HepG2 (cell line): ENCODE measurements around the gene ANXA2. TPM values are rescaled to one million over a fixed set of nuclear protein-coding genes. Genes with fewer than 3 reads are reported as not detected.
A peak's percentile ranks its signal among the peaks of the same experiment; 100 is the strongest.

Source experiments
- AHDC1 ChIP-seq: sonication (generic); formaldehyde crosslinking; IDR thresholded peaks from 2 replicates; pipeline ENCODE4 v1.5.1; 2020; ENCODE audit warnings: mild to moderate bottlenecking, missing genetic modification reagents, borderline replicate concordance
- ARID4A ChIP-seq: sonication (generic); formaldehyde crosslinking; IDR thresholded peaks from 2 replicates; pipeline ENCODE4 v1.5.0; 2020; ENCODE audit warnings: mild to moderate bottlenecking, missing genetic modification reagents, borderline replicate concordance
- ELF3 ChIP-seq: IDR thresholded peaks from 2 replicates; pipeline ENCODE4 v1.6.1; 2016; ENCODE audit warnings: missing genetic modification reagents, missing compliant biosample characterization
- MZF1 ChIP-seq: sonication (generic); formaldehyde crosslinking; IDR thresholded peaks from 2 replicates; pipeline ENCODE4 v1.8.1; 2023; ENCODE audit warnings: mild to moderate bottlenecking, missing genetic modification reagents, borderline replicate concordance
- NCOA5 ChIP-seq: sonication (generic); formaldehyde crosslinking; IDR thresholded peaks from 2 replicates; pipeline ENCODE4 v1.4.0; 2020; ENCODE audit warnings: missing genetic modification reagents
- NFATC3 ChIP-seq: sonication (generic); formaldehyde crosslinking; IDR thresholded peaks from 2 replicates; pipeline ENCODE4 v1.5.1; 2020; ENCODE audit warnings: mild to moderate bottlenecking, missing genetic modification reagents
- PRMT3 ChIP-seq: sonication (generic); formaldehyde crosslinking; IDR thresholded peaks from 2 replicates; pipeline ENCODE4 v1.8.1; 2022; ENCODE audit warnings: low read depth, mild to moderate bottlenecking, moderate library complexity, missing genetic modification reagents, borderline replicate concordance
- PRPF4 ChIP-seq: fragments of 200-400 bp; formaldehyde crosslinking; IDR thresholded peaks from 2 replicates; pipeline ENCODE4 v1.6.1; 2016; ENCODE audit warnings: low read length, low read depth; ENCODE audit not compliant: poor library complexity, severe bottlenecking
- STAG1 ChIP-seq: sonication (generic); formaldehyde crosslinking; IDR thresholded peaks from 2 replicates; pipeline ENCODE4 v1.4.0; 2020; ENCODE audit warnings: missing genetic modification reagents
- TAF15 ChIP-seq: fragments of 200-400 bp; formaldehyde crosslinking; IDR thresholded peaks from one replicate; pipeline ENCODE4 v1.6.1; 2018; ENCODE audit warnings: mild to moderate bottlenecking, low read depth, low read length; ENCODE audit not compliant: poor library complexity, severe bottlenecking
- TCF7 ChIP-seq: sonication (generic); IDR thresholded peaks from 2 replicates; pipeline ENCODE4 v1.6.1; 2016; ENCODE audit warnings: antibody characterized with exemption, low read depth
- ZIK1 ChIP-seq: sonication (generic); formaldehyde crosslinking; IDR thresholded peaks from 2 replicates; pipeline ENCODE4 v1.5.0; 2020; ENCODE audit warnings: mild to moderate bottlenecking, low read depth, missing genetic modification reagents, borderline replicate concordance
- ZMYM4 ChIP-seq: sonication (generic); formaldehyde crosslinking; IDR thresholded peaks from 2 replicates; pipeline ENCODE4 v1.8.1; 2023; ENCODE audit warnings: mild to moderate bottlenecking, missing genetic modification reagents
- ZNF598 ChIP-seq: sonication (generic); formaldehyde crosslinking; IDR thresholded peaks from 2 replicates; pipeline ENCODE4 v1.5.1; 2020; ENCODE audit warnings: mild to moderate bottlenecking, missing genetic modification reagents, borderline replicate concordance
- ZNF746 ChIP-seq: sonication (generic); formaldehyde crosslinking; IDR thresholded peaks from 2 replicates; pipeline ENCODE4 v1.8.0; 2022; ENCODE audit warnings: mild to moderate bottlenecking, missing genetic modification reagents
- ZNF776 ChIP-seq: sonication (generic); formaldehyde crosslinking; IDR thresholded peaks from 2 replicates; pipeline ENCODE4 v1.4.0; 2020; ENCODE audit warnings: mild to moderate bottlenecking, missing genetic modification reagents
- ZNF781 ChIP-seq: sonication (generic); formaldehyde crosslinking; IDR thresholded peaks from 2 replicates; pipeline ENCODE4 v1.5.1; 2020; ENCODE audit warnings: borderline replicate concordance, mild to moderate bottlenecking, missing genetic modification reagents; ENCODE audit errors: not compliant biosample characterization
- ZNF816 ChIP-seq: sonication (generic); formaldehyde crosslinking; IDR thresholded peaks from 2 replicates; pipeline ENCODE4 v1.8.0; 2022; ENCODE audit warnings: missing genetic modification reagents, mild to moderate bottlenecking, borderline replicate concordance
- polyA plus RNA-seq, 8 experiments: library from polyadenylated mRNA; depleted of rRNA in 3 of 8; stranded (reverse) in 7 of 8; unstranded in 1 of 8; fragments of >200 nt; fragmentation: Illumina TruSeq in 4 of 8; extraction: Trizol in 4 of 8; gene quantifications; 2 replicates each; pipeline versions ENCODE4 v1.2.1 to v1.2.3, GENCODE V29; 2011 to 2016; ENCODE audit warnings: low read depth in 4 of 8, missing spikeins in 1 of 8, mixed read lengths in 1 of 8; ENCODE audit not compliant: insufficient read depth in 1 of 8
- total RNA-seq, 5 experiments: library from RNA; depleted of rRNA; stranded (reverse); fragments of >200 nt; fragmentation: Illumina TruSeq; extraction: Trizol; gene quantifications; 2 replicates each; pipeline ENCODE4 v1.2.3, GENCODE V29; 2016; ENCODE audit warnings: low read depth in 1 of 5
- TF ChIP-seq, protein P1 (sequence below): sonication (generic); formaldehyde crosslinking; IDR thresholded peaks from 2 replicates; pipeline ENCODE4 v1.4.0; 2020; ENCODE audit warnings: missing genetic modification reagents; ENCODE audit errors: not compliant biosample characterization

ANXA2 gene
- total and polyA plus RNA-seq, 2 of the 13 experiments (the other 11 are each of a cell fraction or from before 2014, with no cell fraction given): 196 to 613 TPM

- no peak for TF ChIP-seq ZNF598
- peak; percentile 84; the same call in 1 of the 2 replicates for TF ChIP-seq AHDC1
- TF ChIP-seq NFATC3 (CRISPR knock-in tag): no peak
- TF ChIP-seq STAG1 (CRISPR knock-in tag): no peak; the same call in 1 of the 2 replicates
- TF ChIP-seq ZMYM4 (CRISPR knock-in tag): peak; percentile 76
- TF ChIP-seq ZNF781 (CRISPR knock-in tag): no peak
- peak; percentile 90 for TF ChIP-seq TCF7
- TF ChIP-seq TAF15: no peak
- peak; percentile 61; the same call in 1 of the 2 replicates for TF ChIP-seq ARID4A
- TF ChIP-seq, protein P1, sequence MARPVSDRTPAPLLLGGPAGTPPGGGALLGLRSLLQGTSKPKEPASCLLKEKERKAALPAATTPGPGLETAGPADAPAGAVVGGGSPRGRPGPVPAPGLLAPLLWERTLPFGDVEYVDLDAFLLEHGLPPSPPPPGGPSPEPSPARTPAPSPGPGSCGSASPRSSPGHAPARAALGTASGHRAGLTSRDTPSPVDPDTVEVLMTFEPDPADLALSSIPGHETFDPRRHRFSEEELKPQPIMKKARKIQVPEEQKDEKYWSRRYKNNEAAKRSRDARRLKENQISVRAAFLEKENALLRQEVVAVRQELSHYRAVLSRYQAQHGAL (CRISPR knock-in tag): no peak
- no peak for TF ChIP-seq MZF1 (CRISPR knock-in tag)
- TF ChIP-seq NCOA5 (CRISPR knock-in tag): no peak
- peak; percentile 54; the same call in 1 of the 2 replicates for TF ChIP-seq ZNF746 (CRISPR knock-in tag)
- TF ChIP-seq PRMT3 (CRISPR knock-in tag): no peak
- TF ChIP-seq PRPF4: no peak
- TF ChIP-seq ZIK1: no peak
- peak; percentile 57; the same call in 1 of the 2 replicates for TF ChIP-seq ZNF816 (CRISPR knock-in tag)
- no peak for TF ChIP-seq ZNF776
- TF ChIP-seq ELF3 (CRISPR knock-in tag): peak; percentile 68
Observed at GRCh38 chr15:60374628-60375081, 23.1 kb downstream of the ANXA2 start (continued).
